ENCODE measurements around the gene STK32C.

STK32C gene

DNA sequence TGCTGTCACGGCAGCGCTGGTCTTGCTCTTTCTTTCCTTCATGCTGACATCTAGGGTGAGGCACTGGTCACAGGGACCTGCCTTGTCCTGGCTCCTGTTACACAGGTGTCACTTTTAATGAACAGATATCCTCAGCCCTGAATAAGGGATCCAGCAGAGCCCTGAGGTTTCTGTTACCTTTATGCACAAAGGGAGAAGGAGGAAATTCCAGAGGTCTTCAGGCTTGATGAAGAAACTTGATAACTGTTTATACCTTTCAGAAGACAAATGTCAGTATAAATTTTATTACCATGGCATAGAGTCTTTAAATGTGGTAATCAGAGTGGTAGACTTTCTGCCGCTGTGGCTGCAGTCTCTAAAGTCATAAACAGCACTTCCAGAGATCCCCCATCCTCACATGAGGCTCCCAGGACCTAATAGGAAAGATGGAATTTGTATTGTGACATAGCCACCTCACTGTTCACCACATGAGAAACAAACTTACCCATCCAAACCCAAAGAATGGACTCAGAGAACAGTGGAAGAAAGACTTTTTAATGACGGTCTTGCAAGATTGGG, 27.0 kb upstream of the STK32C start:
- Histone ChIP-seq H3K27me3 (ENCODE audit: insufficient read depth, poor library complexity, severe bottlenecking) (no peaks in the 10 kb centered on the region), H3K27ac (replicated peaks) (no peak overlapping the region), H3K4me3 (replicated peaks; ENCODE audit: insufficient read depth, low read length) (no peak overlapping the region)
- TF ChIP-seq, protein P1, sequence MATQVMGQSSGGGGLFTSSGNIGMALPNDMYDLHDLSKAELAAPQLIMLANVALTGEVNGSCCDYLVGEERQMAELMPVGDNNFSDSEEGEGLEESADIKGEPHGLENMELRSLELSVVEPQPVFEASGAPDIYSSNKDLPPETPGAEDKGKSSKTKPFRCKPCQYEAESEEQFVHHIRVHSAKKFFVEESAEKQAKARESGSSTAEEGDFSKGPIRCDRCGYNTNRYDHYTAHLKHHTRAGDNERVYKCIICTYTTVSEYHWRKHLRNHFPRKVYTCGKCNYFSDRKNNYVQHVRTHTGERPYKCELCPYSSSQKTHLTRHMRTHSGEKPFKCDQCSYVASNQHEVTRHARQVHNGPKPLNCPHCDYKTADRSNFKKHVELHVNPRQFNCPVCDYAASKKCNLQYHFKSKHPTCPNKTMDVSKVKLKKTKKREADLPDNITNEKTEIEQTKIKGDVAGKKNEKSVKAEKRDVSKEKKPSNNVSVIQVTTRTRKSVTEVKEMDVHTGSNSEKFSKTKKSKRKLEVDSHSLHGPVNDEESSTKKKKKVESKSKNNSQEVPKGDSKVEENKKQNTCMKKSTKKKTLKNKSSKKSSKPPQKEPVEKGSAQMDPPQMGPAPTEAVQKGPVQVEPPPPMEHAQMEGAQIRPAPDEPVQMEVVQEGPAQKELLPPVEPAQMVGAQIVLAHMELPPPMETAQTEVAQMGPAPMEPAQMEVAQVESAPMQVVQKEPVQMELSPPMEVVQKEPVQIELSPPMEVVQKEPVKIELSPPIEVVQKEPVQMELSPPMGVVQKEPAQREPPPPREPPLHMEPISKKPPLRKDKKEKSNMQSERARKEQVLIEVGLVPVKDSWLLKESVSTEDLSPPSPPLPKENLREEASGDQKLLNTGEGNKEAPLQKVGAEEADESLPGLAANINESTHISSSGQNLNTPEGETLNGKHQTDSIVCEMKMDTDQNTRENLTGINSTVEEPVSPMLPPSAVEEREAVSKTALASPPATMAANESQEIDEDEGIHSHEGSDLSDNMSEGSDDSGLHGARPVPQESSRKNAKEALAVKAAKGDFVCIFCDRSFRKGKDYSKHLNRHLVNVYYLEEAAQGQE (IDR thresholded peaks at IDR 0.05; ENCODE audit: insufficient replicate concordance, low read depth), result no peak
- TF ChIP-seq, protein P2, sequence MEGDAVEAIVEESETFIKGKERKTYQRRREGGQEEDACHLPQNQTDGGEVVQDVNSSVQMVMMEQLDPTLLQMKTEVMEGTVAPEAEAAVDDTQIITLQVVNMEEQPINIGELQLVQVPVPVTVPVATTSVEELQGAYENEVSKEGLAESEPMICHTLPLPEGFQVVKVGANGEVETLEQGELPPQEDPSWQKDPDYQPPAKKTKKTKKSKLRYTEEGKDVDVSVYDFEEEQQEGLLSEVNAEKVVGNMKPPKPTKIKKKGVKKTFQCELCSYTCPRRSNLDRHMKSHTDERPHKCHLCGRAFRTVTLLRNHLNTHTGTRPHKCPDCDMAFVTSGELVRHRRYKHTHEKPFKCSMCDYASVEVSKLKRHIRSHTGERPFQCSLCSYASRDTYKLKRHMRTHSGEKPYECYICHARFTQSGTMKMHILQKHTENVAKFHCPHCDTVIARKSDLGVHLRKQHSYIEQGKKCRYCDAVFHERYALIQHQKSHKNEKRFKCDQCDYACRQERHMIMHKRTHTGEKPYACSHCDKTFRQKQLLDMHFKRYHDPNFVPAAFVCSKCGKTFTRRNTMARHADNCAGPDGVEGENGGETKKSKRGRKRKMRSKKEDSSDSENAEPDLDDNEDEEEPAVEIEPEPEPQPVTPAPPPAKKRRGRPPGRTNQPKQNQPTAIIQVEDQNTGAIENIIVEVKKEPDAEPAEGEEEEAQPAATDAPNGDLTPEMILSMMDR (IDR thresholded peaks at IDR 0.05; ENCODE audit: insufficient read depth, low read length), result no peak
- TF ChIP-seq SPI1 (IDR thresholded peaks at IDR 0.05; ENCODE audit: borderline replicate concordance, low read depth), result no peak
- TF ChIP-seq POLR2AphosphoS5 (IDR thresholded peaks at IDR 0.05; ENCODE audit: low read depth), result no peak
- no peak for TF ChIP-seq GABPA (IDR thresholded peaks at IDR 0.05; ENCODE audit: low read depth)
- DNase-seq (ENCODE audit: low read depth in 1 of 2, low spot score in 1 of 2), result no peak

DNA sequence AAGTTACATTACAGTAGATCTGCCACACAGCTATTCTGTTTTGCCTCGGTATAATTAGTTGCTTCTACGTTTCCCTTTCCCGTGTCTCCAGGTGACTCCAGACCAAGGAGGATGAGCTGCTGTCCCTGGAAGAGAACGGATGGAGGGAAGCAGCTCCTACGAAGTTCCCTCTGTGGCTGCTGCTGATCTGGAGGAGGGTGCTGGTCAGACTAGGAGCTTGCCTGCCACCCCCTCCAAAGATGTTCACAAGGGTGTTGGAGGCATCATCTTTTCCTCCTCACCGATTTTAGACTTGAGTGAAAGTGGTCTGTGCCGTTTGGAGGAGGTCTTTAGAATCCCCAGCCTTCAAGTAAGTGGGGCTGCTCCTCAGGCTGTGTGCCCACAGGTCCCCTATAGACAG, 25.6 kb upstream of the STK32C start:
- no peak overlapping the region for H3K4me3 ChIP-seq (replicated peaks; ENCODE audit: insufficient read depth, low read length)
- DNase-seq (ENCODE audit: low read depth in 1 of 2, low spot score in 1 of 2), result no peak
- TF ChIP-seq GABPA (IDR thresholded peaks at IDR 0.05; ENCODE audit: low read depth), result no peak
- TF ChIP-seq, protein P2 (IDR thresholded peaks at IDR 0.05; ENCODE audit: insufficient read depth, low read length), result no peak
- TF ChIP-seq, protein P1 (IDR thresholded peaks at IDR 0.05; ENCODE audit: insufficient replicate concordance, low read depth), result no peak
- no peaks in the 10 kb centered on the region for H3K27me3 ChIP-seq (ENCODE audit: insufficient read depth, poor library complexity, severe bottlenecking)
- H3K27ac ChIP-seq (replicated peaks), result no peak overlapping the region

DNA sequence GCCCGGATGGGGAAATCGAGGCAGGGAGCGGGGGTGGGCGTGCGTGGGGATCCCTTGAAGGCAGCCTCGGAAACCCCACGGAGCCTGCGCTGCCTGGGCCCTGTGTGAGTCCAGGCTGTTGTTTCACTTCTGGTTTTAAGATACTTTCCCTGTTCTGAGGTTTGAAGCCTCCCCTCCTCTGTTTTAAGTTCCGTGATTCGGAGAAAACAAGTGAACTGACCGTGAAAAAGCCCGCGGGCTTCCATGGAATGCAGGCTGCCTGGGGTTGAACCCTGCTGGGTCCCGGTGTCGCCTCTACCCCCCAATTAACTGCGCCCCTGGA, 24.6 kb upstream of the STK32C start:
- no peaks in the 10 kb centered on the region for H3K27me3 ChIP-seq (ENCODE audit: insufficient read depth, poor library complexity, severe bottlenecking)
- H3K27ac ChIP-seq (replicated peaks), result peak overlapping the region; percentile 70
- peak overlapping the region; percentile 90 for H3K4me3 ChIP-seq (replicated peaks; ENCODE audit: insufficient read depth, low read length)
- DNase-seq (ENCODE audit: low read depth in 1 of 2, low spot score in 1 of 2), result peak in 1 of 2 experiments; percentile 30
- TF ChIP-seq GABPA (IDR thresholded peaks at IDR 0.05; ENCODE audit: low read depth), result no peak
- TF ChIP-seq, protein P1 (IDR thresholded peaks at IDR 0.05; ENCODE audit: insufficient replicate concordance, low read depth), result no peak
- TF ChIP-seq SPI1 (IDR thresholded peaks at IDR 0.05; ENCODE audit: borderline replicate concordance, low read depth), result no peak
- no peak for TF ChIP-seq POLR2AphosphoS5 (IDR thresholded peaks at IDR 0.05; ENCODE audit: low read depth)
- TF ChIP-seq, protein P2 (IDR thresholded peaks at IDR 0.05; ENCODE audit: insufficient read depth, low read length), result no peak
